Measurements from ENCODE around the gene RHBDF2. TPM values are rescaled to one million over a fixed set of nuclear protein-coding genes. Genes with fewer than 3 reads are reported as not detected.

RHBDF2 gene
- total RNA-seq, 6 experiments from 2014 or later = 7.1 to 18.6 (median 11.0) TPM

DNA sequence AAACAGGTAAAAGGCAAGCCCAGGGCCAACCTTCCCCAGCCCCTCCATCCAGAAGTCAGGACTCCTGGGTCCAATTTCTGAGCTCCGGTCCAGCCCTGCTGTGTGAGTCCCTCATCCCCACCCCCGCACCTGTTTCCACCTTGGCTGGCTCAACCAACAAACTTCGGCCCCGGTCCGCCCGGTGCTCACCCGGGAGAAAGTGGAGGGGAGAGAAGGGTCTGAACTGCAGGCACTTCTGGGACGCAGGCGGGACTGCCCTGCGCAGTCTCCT lies 541 bp downstream of the RHBDF2 start:
- Histone ChIP-seq H3K36me3 (no peaks in the 10 kb centered on the region), H3K27me3 (no peaks in the 10 kb centered on the region), H3K9me3 (no peaks in the 10 kb centered on the region), H3K4me1 (peaks cover 0 to 36% (median 3%) of the 10 kb centered on the region in 4 donors), H3K4me3 (peak overlapping the region; percentile 80 to 91 (median 82)), H3K27ac (peak overlapping the region; percentile 70 to 90 (median 72))
- no peak for ATAC-seq
- no peak for DNase-seq
- no CpG with 5 or more reads among the region's 10 CpGs for WGBS (ENCODE audit: insufficient coverage, low coverage, low lambda C conversion rate, missing lambda C conversion rate)
- TF ChIP-seq, protein P1, sequence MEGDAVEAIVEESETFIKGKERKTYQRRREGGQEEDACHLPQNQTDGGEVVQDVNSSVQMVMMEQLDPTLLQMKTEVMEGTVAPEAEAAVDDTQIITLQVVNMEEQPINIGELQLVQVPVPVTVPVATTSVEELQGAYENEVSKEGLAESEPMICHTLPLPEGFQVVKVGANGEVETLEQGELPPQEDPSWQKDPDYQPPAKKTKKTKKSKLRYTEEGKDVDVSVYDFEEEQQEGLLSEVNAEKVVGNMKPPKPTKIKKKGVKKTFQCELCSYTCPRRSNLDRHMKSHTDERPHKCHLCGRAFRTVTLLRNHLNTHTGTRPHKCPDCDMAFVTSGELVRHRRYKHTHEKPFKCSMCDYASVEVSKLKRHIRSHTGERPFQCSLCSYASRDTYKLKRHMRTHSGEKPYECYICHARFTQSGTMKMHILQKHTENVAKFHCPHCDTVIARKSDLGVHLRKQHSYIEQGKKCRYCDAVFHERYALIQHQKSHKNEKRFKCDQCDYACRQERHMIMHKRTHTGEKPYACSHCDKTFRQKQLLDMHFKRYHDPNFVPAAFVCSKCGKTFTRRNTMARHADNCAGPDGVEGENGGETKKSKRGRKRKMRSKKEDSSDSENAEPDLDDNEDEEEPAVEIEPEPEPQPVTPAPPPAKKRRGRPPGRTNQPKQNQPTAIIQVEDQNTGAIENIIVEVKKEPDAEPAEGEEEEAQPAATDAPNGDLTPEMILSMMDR (IDR thresholded peaks at IDR 0.05) = no peak
- no peak for TF ChIP-seq POLR2A (IDR thresholded peaks at IDR 0.05)
- intact Hi-C loops (cut with DNase I) = loop anchor here in 1 of 2 donors (10.0 kb wide), 1 partner anchor 96 kb away; no protein-coding TSS in a partner anchor

DNA sequence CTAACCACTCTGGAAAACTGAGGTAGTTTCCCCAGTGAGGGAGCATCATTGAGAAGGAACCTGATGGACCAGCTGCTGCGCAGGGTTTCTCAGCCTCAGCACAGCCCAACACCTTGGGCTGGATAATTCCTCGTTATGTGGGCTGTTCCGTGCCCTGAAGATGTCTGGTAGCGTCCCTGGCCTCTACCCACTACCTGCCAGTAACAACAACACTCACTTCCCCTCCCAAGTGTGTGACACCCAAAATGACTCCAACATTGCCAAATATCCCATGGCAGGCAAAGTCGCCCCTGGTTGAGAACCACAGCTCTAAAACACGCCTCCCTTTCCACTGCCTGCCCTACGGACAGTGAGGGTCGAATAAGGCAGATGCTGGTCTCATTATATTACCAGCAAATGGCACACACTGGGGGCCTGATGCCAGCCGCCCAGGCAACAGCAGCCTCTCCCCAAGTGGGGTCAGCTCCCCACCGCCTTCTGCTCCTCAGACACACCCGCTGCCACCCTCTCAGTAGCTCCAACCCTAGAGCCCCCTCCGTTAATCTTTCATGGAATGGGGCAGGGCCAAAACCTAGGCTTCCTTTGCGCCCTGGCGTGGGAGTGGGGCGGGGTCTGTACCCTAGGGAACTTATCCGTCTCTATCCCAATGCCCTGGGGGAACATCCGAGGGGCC lies 1.0 kb downstream of the RHBDF2 start:
- H3K27me3 ChIP-seq = no peaks in the 10 kb centered on the region
- H3K27ac ChIP-seq = peak overlapping the region; percentile 70 to 90 (median 72)
- no peaks in the 10 kb centered on the region for H3K36me3 ChIP-seq
- H3K4me1 ChIP-seq = peaks cover 0 to 36% (median 3%) of the 10 kb centered on the region in 4 donors
- 38% methylated on average over 9 of the region's 17 CpGs for WGBS (ENCODE audit: insufficient coverage, low coverage, low lambda C conversion rate, missing lambda C conversion rate)
- ATAC-seq = no peak
- H3K9me3 ChIP-seq = no peaks in the 10 kb centered on the region
- peak overlapping the region; percentile 80 to 91 (median 82) for H3K4me3 ChIP-seq
- intact Hi-C loops (cut with DNase I) = loop anchor here in 1 of 2 donors (10.0 kb wide), 1 partner anchor 95 kb away; no protein-coding TSS in a partner anchor
- no peak for TF ChIP-seq POLR2A (IDR thresholded peaks at IDR 0.05)
- TF ChIP-seq, protein P1 (IDR thresholded peaks at IDR 0.05) = no peak
- DNase-seq = no peak

DNA sequence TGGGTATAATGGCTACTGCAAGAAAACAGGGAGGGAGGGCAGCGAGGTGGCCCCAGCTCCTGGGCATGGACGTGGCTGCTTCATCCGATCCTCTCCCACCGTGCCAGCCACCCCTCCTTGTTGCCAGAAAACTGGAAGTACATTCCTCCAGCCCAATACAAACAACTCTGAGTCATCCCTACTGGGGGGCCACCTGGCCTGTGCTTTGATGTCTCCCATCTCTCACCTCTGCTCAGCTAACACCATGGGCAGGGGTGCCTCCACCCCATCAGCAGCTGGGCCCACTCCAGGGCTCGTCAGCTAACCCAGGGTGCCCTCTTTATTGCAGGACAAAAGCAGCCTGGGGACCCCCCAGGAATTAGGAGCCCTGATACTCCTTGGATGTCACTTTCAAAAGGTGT lies 2.0 kb downstream of the RHBDF2 start:
- no peak for ATAC-seq
- no peak for TF ChIP-seq POLR2A (IDR thresholded peaks at IDR 0.05)
- TF ChIP-seq, protein P1 (IDR thresholded peaks at IDR 0.05) = no peak

DNA sequence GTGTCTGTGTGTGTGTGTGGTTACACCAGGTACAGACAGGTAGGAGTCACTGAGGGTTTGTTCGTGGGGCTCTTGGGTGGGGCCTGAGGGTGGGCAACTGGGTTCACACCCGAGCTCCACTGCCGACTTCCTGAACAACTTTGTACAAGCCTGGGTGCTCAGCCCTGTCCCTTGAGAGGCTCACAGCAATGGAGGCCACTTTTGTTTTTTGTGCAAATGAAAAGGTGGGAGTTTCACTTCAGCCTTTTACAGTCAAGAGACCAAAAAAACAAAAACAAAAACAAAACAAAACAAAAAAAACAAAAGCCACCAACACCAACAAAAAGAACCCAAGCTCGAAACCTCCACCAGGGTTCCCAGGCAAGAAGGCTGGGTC lies 2.4 kb downstream of the RHBDF2 start:
- Histone ChIP-seq H3K9me3 (no peaks in the 10 kb centered on the region), H3K27me3 (no peaks in the 10 kb centered on the region), H3K4me1 (peaks cover 0 to 36% (median 3%) of the 10 kb centered on the region in 4 donors), H3K27ac (peak overlapping the region in 2 of 3 donors; percentile 24 to 90), H3K36me3 (no peaks in the 10 kb centered on the region), H3K4me3 (no peak overlapping the region)
- 60% methylated on average over 1 of the region's 4 CpGs for WGBS (ENCODE audit: insufficient coverage, low coverage, low lambda C conversion rate, missing lambda C conversion rate)
- no peak for ATAC-seq
- no peak for TF ChIP-seq POLR2A (IDR thresholded peaks at IDR 0.05)
- intact Hi-C loops (cut with DNase I) = no loop called here
- no peak for DNase-seq

More for the DNA sequence above, 2.0 kb downstream of the RHBDF2 start:
- Histone ChIP-seq H3K27me3 (no peaks in the 10 kb centered on the region), H3K9me3 (no peaks in the 10 kb centered on the region), H3K4me1 (peaks cover 0 to 36% (median 3%) of the 10 kb centered on the region in 4 donors), H3K4me3 (no peak overlapping the region), H3K36me3 (no peaks in the 10 kb centered on the region), H3K27ac (peak overlapping the region in 2 of 3 donors; percentile 24 to 90)
- no peak for DNase-seq
- WGBS (ENCODE audit: insufficient coverage, low coverage, low lambda C conversion rate, missing lambda C conversion rate) = 40% methylated on average over 4 of the region's 5 CpGs
- intact Hi-C loops (cut with DNase I) = no loop called here
